ENCODE data around the gene CDH5. TPM values are rescaled to one million over a fixed set of nuclear protein-coding genes. Genes with fewer than 3 reads are reported as not detected.

CDH5 gene
- total RNA-seq, 1 experiment from 2014 or later, result 0.28 TPM

- TF ChIP-seq, protein P1, sequence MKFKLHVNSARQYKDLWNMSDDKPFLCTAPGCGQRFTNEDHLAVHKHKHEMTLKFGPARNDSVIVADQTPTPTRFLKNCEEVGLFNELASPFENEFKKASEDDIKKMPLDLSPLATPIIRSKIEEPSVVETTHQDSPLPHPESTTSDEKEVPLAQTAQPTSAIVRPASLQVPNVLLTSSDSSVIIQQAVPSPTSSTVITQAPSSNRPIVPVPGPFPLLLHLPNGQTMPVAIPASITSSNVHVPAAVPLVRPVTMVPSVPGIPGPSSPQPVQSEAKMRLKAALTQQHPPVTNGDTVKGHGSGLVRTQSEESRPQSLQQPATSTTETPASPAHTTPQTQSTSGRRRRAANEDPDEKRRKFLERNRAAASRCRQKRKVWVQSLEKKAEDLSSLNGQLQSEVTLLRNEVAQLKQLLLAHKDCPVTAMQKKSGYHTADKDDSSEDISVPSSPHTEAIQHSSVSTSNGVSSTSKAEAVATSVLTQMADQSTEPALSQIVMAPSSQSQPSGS (CRISPR knock-in tag; IDR thresholded peaks at IDR 0.05; ENCODE audit: borderline replicate concordance, low read depth), result no peak
- no peak for TF ChIP-seq JAZF1 (CRISPR knock-in tag; IDR thresholded peaks at IDR 0.05)
- no peak for TF ChIP-seq TP53 (CRISPR knock-in tag; IDR thresholded peaks at IDR 0.05)
- TF ChIP-seq RORB (CRISPR knock-in tag; IDR thresholded peaks at IDR 0.05), result no peak
- no peak for TF ChIP-seq NFATC4 (CRISPR knock-in tag; IDR thresholded peaks at IDR 0.05)
- no peak for TF ChIP-seq FOXK1 (CRISPR knock-in tag; IDR thresholded peaks at IDR 0.05)
- TF ChIP-seq IRF2 (CRISPR knock-in tag; IDR thresholded peaks at IDR 0.05; ENCODE audit: borderline replicate concordance, low read depth), result no peak
- no peak for TF ChIP-seq RELA (CRISPR knock-in tag; IDR thresholded peaks at IDR 0.05; ENCODE audit: borderline replicate concordance)
These were observed 53.9 kb downstream of the CDH5 start (continued) for GRCh38 chr16:66420396-66420795.

DNA sequence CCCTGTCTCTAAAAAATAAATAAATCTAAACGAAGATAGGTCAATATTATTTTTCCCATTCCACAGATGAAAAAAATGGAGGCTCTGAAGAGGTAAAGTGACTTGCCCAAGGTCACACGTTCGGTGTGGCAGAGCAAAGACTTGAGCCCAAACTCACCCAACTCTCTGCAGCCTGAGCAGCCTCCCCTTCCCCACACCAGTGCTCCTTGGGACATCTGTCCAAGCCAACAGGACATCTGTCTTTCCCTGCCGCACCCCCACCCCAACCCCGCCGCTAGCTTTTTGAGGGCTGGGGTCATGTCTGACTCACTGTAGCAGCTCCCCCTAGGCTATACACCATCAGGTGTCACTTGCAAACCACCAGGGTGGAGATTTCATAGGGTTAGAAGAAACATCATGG is 55.4 kb downstream of the CDH5 start:
- peaks cover 69% of the 10 kb centered on the region for H3K27me3 Mint-ChIP-seq (ENCODE audit: low read depth)

GRCh38 chr16:66422366-66422765 is 55.9 kb downstream of the CDH5 start:
- H3K27me3 Mint-ChIP-seq (ENCODE audit: low read depth), result peaks cover 65% of the 10 kb centered on the region
- TF ChIP-seq USF1 (CRISPR knock-in tag; IDR thresholded peaks at IDR 0.05), result no peak
- no peak for TF ChIP-seq TCF7 (CRISPR knock-in tag; IDR thresholded peaks at IDR 0.05; ENCODE audit: low read depth)
- TF ChIP-seq, protein P2, sequence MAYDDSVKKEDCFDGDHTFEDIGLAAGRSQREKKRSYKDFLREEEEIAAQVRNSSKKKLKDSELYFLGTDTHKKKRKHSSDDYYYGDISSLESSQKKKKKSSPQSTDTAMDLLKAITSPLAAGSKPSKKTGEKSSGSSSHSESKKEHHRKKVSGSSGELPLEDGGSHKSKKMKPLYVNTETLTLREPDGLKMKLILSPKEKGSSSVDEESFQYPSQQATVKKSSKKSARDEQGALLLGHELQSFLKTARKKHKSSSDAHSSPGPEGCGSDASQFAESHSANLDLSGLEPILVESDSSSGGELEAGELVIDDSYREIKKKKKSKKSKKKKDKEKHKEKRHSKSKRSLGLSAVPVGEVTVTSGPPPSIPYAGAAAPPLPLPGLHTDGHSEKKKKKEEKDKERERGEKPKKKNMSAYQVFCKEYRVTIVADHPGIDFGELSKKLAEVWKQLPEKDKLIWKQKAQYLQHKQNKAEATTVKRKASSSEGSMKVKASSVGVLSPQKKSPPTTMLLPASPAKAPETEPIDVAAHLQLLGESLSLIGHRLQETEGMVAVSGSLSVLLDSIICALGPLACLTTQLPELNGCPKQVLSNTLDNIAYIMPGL (CRISPR knock-in tag; IDR thresholded peaks at IDR 0.05), result no peak
- DNase-seq (ENCODE audit: low spot score) (no peak), ATAC-seq (no peak)
- no peaks in the 10 kb centered on the region for H3K36me3 Mint-ChIP-seq
- H3K27ac Mint-ChIP-seq, result no peak overlapping the region
- CTCF ChIA-PET, result no interaction called here
- no peak overlapping the region for H3K4me3 Mint-ChIP-seq
- POLR2A ChIA-PET, result no interaction called here
- H3K9me3 Mint-ChIP-seq, result peaks cover 8% of the 10 kb centered on the region
- no peaks in the 10 kb centered on the region for H3K4me1 Mint-ChIP-seq

More for the DNA sequence above, 55.4 kb downstream of the CDH5 start:
- Mint-ChIP-seq H3K9me3 (peaks cover 13% of the 10 kb centered on the region), H3K4me1 (no peaks in the 10 kb centered on the region), H3K36me3 (peaks cover 4% of the 10 kb centered on the region), H3K4me3 (no peak overlapping the region), H3K27ac (no peak overlapping the region)
- ChIA-PET CTCF (no interaction called here), POLR2A (no interaction called here)
- TF ChIP-seq HMGA2 (CRISPR knock-in tag; IDR thresholded peaks at IDR 0.05) (no peak), NR3C1 (CRISPR knock-in tag; conservative IDR thresholded peaks at IDR 0.05; ENCODE audit: low read depth) (no peak), USF1 (CRISPR knock-in tag; IDR thresholded peaks at IDR 0.05) (no peak), ATF3 (CRISPR knock-in tag; conservative IDR thresholded peaks at IDR 0.05) (no peak), SMAD3 (CRISPR knock-in tag; IDR thresholded peaks at IDR 0.05; ENCODE audit: borderline replicate concordance) (no peak), ZNF263 (CRISPR knock-in tag; IDR thresholded peaks at IDR 0.05; ENCODE audit: low read depth) (no peak), NFE2L1 (CRISPR knock-in tag; IDR thresholded peaks at IDR 0.05) (no peak), CREM (CRISPR knock-in tag; IDR thresholded peaks at IDR 0.05) (no peak), GTF2I (CRISPR knock-in tag; conservative IDR thresholded peaks at IDR 0.05) (no peak), MXD4 (CRISPR knock-in tag; IDR thresholded peaks at IDR 0.05; ENCODE audit: borderline replicate concordance) (no peak), PRRX2 (CRISPR knock-in tag; IDR thresholded peaks at IDR 0.05) (no peak)
- TF ChIP-seq, protein P3, sequence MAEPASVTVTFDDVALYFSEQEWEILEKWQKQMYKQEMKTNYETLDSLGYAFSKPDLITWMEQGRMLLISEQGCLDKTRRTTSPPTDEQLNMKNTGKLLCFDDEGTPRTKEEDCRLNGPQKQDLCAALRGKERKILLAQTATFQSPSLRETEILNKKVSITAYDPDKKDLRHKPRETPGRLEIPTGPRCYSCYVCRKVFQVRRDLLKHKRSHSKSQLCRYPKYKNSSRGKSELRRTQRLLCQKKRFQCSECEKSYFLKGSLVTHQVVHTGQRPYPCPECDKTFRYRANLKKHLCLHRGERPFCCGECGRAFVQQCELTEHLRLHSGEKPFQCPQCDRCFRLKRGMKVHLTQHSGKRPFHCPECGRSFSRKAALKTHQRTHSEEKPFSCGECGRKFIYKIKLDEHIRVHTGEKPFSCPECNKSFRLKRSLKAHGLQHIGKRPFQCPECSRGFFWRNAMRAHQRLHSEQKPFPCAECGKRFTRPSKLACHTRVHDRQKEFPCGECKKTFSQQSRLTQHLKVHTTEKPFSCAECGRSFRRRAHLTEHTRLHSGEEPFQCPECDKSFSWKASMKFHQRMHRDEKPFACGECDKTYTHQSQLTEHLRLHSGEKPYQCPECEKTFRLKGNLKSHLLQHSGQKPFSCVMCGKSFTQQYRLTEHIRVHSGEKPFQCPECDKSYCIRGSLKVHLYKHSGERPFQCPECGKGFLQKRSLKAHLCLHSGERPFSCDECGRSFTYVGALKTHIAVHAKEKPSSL (CRISPR knock-in tag; conservative IDR thresholded peaks at IDR 0.05), result no peak
- TF ChIP-seq, protein P4, sequence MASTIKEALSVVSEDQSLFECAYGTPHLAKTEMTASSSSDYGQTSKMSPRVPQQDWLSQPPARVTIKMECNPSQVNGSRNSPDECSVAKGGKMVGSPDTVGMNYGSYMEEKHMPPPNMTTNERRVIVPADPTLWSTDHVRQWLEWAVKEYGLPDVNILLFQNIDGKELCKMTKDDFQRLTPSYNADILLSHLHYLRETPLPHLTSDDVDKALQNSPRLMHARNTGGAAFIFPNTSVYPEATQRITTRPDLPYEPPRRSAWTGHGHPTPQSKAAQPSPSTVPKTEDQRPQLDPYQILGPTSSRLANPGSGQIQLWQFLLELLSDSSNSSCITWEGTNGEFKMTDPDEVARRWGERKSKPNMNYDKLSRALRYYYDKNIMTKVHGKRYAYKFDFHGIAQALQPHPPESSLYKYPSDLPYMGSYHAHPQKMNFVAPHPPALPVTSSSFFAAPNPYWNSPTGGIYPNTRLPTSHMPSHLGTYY (CRISPR knock-in tag; IDR thresholded peaks at IDR 0.05), result no peak
- DNase-seq (ENCODE audit: low spot score) (no peak), ATAC-seq (no peak)

Data from WTC11 (cell line).